HG03039 (cell line): ENCODE measurements around the gene CYP26B1.
"Not testable (repeated sequence)": the region's sequence is repeated elsewhere in the genome, so short reads cannot be mapped to it uniquely, and the experiment has no call there.

Source experiments
- ATAC-seq: cut with Tn5 transposase; IDR thresholded peaks from one replicate; pipeline ENCODE4 v1.9.1; 2021; ENCODE audit warnings: mild to moderate bottlenecking, moderate library complexity; ENCODE audit not compliant: unreplicated experiment

The CYP26B1 gene

GRCh38 chr2:72086871-72087633 is 60.6 kb downstream of the CYP26B1 start:
- not testable (repeated sequence) for ATAC-seq

GRCh38 chr2:72085513-72085912 is 62.1 kb downstream of the CYP26B1 start:
- no peak for ATAC-seq

- no peak for ATAC-seq
Observed at GRCh38 chr2:72085036-72085435, 62.6 kb downstream of the CYP26B1 start.

GRCh38 chr2:72084584-72084976 is 63.1 kb downstream of the CYP26B1 start:
- ATAC-seq: no peak

DNA sequence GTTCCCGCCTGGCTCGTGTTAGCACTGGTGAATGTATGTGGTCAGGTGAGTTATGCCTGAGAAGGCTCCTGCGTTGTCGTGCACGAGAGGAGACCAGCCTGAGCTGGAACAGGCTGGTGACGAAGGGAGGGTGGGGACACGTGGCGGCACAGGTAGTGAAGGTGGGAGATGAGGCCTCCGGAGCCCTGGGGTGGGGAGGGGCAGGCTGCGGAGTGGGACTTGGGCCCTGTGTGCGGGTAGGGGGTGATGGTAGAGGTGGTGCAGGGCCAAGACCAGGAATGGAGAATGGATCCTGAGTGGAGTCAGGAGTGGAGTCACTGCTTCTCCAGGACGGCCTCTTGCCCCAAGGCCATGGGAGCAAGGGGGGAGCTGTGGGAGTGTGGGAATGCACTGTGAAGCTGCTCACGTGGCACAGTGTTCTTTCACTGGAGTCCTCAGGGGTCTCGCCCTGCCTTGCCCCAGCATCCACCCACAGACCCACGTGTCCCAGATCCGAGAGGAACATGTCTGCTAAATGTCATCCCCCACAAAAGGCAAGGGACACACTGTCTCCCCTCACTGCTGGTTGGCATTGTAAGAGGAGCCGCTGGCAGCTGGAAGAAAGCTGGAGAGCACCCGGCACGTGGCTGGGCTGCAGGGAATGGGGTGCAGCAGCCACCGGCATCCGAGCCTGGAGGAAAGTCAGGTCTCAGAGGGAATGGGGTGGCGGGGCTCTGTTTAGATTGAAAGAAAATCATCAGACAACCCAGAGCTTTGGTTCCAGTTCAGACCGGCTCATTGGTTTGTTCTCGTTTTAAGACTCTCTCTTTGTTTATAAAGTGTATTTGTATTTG is 63.7 kb downstream of the CYP26B1 start:
- ATAC-seq: no peak

DNA sequence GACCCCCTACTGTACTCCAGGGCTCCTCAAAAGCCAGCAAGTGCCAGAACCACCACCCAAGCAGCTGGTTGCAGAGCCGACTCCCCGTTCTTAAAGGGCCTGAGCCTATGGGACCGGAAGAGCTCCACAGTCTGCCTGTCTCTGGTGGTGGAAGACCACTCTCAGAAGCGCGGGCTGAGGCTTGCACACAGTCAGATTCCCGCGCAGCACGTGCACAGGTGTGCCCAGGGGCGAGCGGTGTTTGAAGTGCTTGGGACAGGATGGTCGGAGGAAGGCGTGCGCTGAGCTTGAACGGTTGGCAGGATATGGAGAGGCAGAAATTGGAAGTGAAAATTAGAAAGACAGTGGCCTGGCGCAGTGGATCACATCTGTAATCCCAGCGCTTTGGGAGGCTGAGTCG is 64.8 kb downstream of the CYP26B1 start:
- no peak for ATAC-seq

- ATAC-seq: no peak
Observed at GRCh38 chr2:72082021-72082601, 65.6 kb downstream of the CYP26B1 start.

GRCh38 chr2:72081451-72081850 is 66.2 kb downstream of the CYP26B1 start:
- ATAC-seq: no peak

DNA sequence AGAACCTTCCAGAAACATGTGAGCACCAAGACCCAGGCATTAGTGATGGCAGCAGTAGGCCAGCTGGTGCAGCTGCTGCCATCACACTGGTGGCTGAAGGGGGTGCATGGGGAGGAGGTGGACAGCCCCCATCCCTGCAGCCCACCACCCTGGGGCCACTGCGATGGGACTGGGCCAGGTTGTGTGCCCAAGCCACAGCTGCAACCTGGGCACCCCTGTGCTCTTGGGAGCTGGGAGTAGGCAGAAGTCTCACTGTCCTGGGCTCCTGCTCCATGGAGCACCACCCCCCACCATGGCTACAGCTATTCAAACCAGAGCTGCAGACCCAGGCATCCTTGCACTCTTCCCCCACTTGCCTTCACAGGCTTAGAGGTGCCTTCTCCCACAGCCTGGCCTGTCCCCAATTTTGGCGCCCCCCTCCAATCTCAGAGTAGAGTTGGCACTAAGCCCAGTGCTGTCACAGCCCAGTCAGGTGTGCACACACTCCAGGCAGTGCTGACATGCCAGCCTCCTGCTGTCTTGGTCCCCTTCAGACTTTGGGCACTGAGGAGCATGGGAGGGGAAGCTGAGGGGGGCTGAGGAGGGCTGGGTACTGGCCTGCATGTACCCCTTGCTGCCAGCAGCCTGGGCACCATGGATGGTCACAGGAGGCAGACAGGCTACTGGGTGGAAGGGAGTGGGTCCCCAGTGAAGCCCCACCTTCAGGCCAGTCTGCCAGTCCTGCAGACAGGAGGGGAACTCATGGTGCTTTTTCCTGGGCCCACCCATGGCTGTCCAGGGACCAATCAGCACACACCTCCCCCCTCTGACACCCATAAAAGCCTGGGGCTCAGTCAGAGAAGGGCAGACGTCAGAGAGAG is 67.1 kb downstream of the CYP26B1 start:
- no peak for ATAC-seq
